SK-N-SH treated with all-trans-retinoic acid at 6 μM for 48 hours (cell line): Measurements from ENCODE around the gene CAMK2A.

Experiments
- ATAC-seq: fragments of 200-7000 bp; cut with Tn5 transposase; 3 replicates; pipeline ENCODE4 v1.9.1; 2020; ENCODE audit warnings: mild to moderate bottlenecking, moderate library complexity
- ARNTL ChIP-seq: fragments of 450-650 bp; formaldehyde crosslinking; IDR thresholded peaks from 2 replicates; pipeline ENCODE4 v1.5.0; 2020; ENCODE audit warnings: low read depth, mild to moderate bottlenecking, moderate library complexity, borderline replicate concordance
- BACH2 ChIP-seq: fragments of 250-450 bp; sonication (Bioruptor Pico); IDR thresholded peaks from 2 replicates; pipeline ENCODE4 v1.9.0; 2021; ENCODE audit warnings: mild to moderate bottlenecking, borderline replicate concordance
- ESRRG ChIP-seq: fragments of 250-450 bp; sonication (Bioruptor Pico); IDR thresholded peaks from 2 replicates; pipeline ENCODE4 v1.6.1; 2021; ENCODE audit warnings: mild to moderate bottlenecking
- GLIS3 ChIP-seq: fragments of 250-450 bp; sonication (Bioruptor Pico); IDR thresholded peaks from 2 replicates; pipeline ENCODE4 v1.5.0; 2020; ENCODE audit warnings: mild to moderate bottlenecking, moderate library complexity
- ISL1 ChIP-seq: fragments of 250-450 bp; sonication (Bioruptor Pico); IDR thresholded peaks from 2 replicates; pipeline ENCODE4 v2.1.2; 2022; ENCODE audit warnings: mild to moderate bottlenecking, moderate library complexity
- OSR1 ChIP-seq: fragments of 250-450 bp; sonication (Bioruptor Pico); IDR thresholded peaks from 2 replicates; pipeline ENCODE4 v1.8.0; 2022; ENCODE audit warnings: moderate library complexity, mild to moderate bottlenecking, inconsistent platforms
- RARB ChIP-seq: fragments of 250-450 bp; sonication (Bioruptor Pico); IDR thresholded peaks from 2 replicates; pipeline ENCODE4 v1.8.0; 2021; ENCODE audit warnings: mild to moderate bottlenecking, moderate library complexity
- SNAI2 ChIP-seq: fragments of 250-450 bp; sonication (Bioruptor Pico); IDR thresholded peaks from 2 replicates; pipeline ENCODE4 v1.5.0; 2020; ENCODE audit warnings: mild to moderate bottlenecking, moderate library complexity
- TCF4 ChIP-seq: fragments of 250-450 bp; sonication (Bioruptor Pico); IDR thresholded peaks from 2 replicates; pipeline ENCODE4 v1.8.0; 2021; ENCODE audit warnings: mild to moderate bottlenecking, moderate library complexity, borderline replicate concordance
- TOX ChIP-seq: fragments of 250-450 bp; sonication (Bioruptor Pico); IDR thresholded peaks from 2 replicates; pipeline ENCODE4 v1.8.0; 2021; ENCODE audit warnings: mild to moderate bottlenecking, moderate library complexity, borderline replicate concordance
- TSHZ2 ChIP-seq: fragments of 250-450 bp; sonication (Bioruptor Pico); IDR thresholded peaks from 2 replicates; pipeline ENCODE4 v1.5.0; 2020; ENCODE audit warnings: mild to moderate bottlenecking, moderate library complexity
- ZC3H10 ChIP-seq: fragments of 250-450 bp; sonication (Bioruptor Pico); IDR thresholded peaks from 2 replicates; pipeline ENCODE4 v1.5.1; 2021; ENCODE audit warnings: mild to moderate bottlenecking, moderate library complexity
- ZFP3 ChIP-seq: fragments of 250-450 bp; sonication (Bioruptor Pico); IDR thresholded peaks from 2 replicates; pipeline ENCODE4 v1.5.0; 2020; ENCODE audit warnings: mild to moderate bottlenecking, moderate library complexity
- ZFP30 ChIP-seq: fragments of 450-650 bp; formaldehyde crosslinking; IDR thresholded peaks from 2 replicates; pipeline ENCODE4 v1.5.0; 2022; ENCODE audit warnings: mild to moderate bottlenecking, moderate library complexity
- ZNF565 ChIP-seq: fragments of 450-650 bp; formaldehyde crosslinking; conservative IDR thresholded peaks from 2 replicates; pipeline ENCODE4 v1.5.0; 2020; ENCODE audit warnings: low read depth, mild to moderate bottlenecking, moderate library complexity
- ZNF70 ChIP-seq: fragments of 450-650 bp; formaldehyde crosslinking; IDR thresholded peaks from 2 replicates; pipeline ENCODE4 v1.5.0; 2020; ENCODE audit warnings: mild to moderate bottlenecking, moderate library complexity
- ZNF8 ChIP-seq: fragments of 450-650 bp; formaldehyde crosslinking; IDR thresholded peaks from 2 replicates; pipeline ENCODE4 v1.5.0; 2020; ENCODE audit warnings: mild to moderate bottlenecking, moderate library complexity
- TF ChIP-seq, protein P1 (sequence below): fragments of 250-450 bp; sonication (Bioruptor Pico); IDR thresholded peaks from 2 replicates; pipeline ENCODE4 v1.8.0; 2021; ENCODE audit warnings: low read depth, mild to moderate bottlenecking, moderate library complexity, borderline replicate concordance
- TF ChIP-seq, protein P2 (sequence below): fragments of 250-450 bp; sonication (Bioruptor Pico); IDR thresholded peaks from 2 replicates; pipeline ENCODE4 v1.5.1; 2021; ENCODE audit warnings: mild to moderate bottlenecking, moderate library complexity

Gene CAMK2A

GRCh38 chr5:150217873-150218692 lies 71.5 kb downstream of the CAMK2A start:
- ATAC-seq = peak; percentile 98
- TF ChIP-seq ESRRG (CRISPR knock-in tag) (no peak), ZFP3 (CRISPR knock-in tag) (no peak), ISL1 (CRISPR knock-in tag) (no peak)

GRCh38 chr5:150217038-150217437 lies 72.5 kb downstream of the CAMK2A start:
- ATAC-seq = no peak
- no peak for TF ChIP-seq TSHZ2 (CRISPR knock-in tag)
- TF ChIP-seq ISL1 (CRISPR knock-in tag) = no peak
- TF ChIP-seq BACH2 (CRISPR knock-in tag) = no peak
- TF ChIP-seq SNAI2 = no peak
- TF ChIP-seq ZC3H10 = no peak
- no peak for TF ChIP-seq GLIS3
- TF ChIP-seq TOX = no peak
- no peak for TF ChIP-seq ZNF70 (CRISPR knock-in tag)
- TF ChIP-seq RARB (CRISPR knock-in tag) = no peak
- no peak for TF ChIP-seq TCF4 (CRISPR knock-in tag)

DNA sequence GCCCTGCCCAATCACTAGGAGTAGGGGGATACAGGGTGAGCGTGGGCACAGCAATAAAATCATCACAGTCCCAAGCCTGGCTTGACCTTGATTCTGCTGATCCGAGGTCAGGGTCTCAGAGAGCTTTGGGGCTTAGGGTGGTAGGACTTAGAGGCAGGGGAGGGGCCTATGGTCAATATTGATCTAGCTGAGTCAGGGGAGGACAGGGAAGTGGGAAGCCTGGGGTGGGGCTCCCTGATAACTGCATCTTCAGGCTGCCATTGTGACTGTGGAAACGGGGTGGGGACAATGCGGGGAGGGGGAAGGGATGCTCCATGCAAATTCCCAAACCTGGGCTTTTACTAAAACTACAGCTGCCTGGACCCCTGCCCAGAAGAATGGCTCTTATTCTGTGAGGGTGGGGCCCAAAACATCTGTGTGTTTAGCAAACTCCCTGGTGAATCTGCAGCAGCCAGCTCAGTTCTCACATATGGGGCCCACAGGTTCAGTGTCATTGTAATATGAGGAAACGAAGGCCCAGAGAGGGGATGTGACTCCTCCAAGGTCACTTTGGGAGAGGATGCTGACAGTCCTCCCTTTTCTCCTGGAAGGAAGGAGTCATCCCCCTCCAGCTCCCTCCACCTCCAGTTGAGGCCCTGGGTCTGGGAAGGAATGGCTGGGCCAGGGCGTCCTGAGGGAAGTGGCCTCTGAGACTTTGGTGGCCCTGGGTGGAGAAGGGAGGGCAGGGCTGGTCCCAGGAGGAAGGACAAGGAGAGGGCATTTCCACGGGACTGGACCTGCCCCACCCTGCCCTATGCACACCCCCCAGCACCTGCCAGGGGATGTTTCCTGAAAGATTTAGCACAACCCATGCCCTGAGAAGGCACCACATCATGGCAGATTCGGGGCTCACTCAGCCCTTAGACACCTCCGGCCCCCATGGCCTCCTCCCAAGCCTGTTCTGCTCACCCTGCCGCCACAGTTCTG lies 73.3 kb downstream of the CAMK2A start:
- ATAC-seq = no peak
- TF ChIP-seq, protein P1, sequence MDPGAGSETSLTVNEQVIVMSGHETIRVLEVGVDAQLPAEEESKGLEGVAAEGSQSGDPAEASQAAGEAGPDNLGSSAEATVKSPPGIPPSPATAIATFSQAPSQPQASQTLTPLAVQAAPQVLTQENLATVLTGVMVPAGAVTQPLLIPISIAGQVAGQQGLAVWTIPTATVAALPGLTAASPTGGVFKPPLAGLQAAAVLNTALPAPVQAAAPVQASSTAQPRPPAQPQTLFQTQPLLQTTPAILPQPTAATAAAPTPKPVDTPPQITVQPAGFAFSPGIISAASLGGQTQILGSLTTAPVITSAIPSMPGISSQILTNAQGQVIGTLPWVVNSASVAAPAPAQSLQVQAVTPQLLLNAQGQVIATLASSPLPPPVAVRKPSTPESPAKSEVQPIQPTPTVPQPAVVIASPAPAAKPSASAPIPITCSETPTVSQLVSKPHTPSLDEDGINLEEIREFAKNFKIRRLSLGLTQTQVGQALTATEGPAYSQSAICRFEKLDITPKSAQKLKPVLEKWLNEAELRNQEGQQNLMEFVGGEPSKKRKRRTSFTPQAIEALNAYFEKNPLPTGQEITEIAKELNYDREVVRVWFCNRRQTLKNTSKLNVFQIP (CRISPR knock-in tag) = no peak
- TF ChIP-seq TSHZ2 (CRISPR knock-in tag) = no peak
- no peak for TF ChIP-seq RARB (CRISPR knock-in tag)
- TF ChIP-seq ZFP30 (CRISPR knock-in tag) = no peak
- TF ChIP-seq, protein P2, sequence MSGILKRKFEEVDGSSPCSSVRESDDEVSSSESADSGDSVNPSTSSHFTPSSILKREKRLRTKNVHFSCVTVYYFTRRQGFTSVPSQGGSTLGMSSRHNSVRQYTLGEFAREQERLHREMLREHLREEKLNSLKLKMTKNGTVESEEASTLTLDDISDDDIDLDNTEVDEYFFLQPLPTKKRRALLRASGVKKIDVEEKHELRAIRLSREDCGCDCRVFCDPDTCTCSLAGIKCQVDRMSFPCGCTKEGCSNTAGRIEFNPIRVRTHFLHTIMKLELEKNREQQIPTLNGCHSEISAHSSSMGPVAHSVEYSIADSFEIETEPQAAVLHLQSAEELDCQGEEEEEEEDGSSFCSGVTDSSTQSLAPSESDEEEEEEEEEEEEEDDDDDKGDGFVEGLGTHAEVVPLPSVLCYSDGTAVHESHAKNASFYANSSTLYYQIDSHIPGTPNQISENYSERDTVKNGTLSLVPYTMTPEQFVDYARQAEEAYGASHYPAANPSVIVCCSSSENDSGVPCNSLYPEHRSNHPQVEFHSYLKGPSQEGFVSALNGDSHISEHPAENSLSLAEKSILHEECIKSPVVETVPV (CRISPR knock-in tag) = no peak
- no peak for TF ChIP-seq ZNF565 (CRISPR knock-in tag)
- no peak for TF ChIP-seq ARNTL (CRISPR knock-in tag)
- no peak for TF ChIP-seq TOX
- no peak for TF ChIP-seq ZC3H10
- TF ChIP-seq SNAI2 = no peak
- no peak for TF ChIP-seq TCF4 (CRISPR knock-in tag)
- no peak for TF ChIP-seq GLIS3
- TF ChIP-seq ZNF8 = no peak
- TF ChIP-seq ESRRG (CRISPR knock-in tag) = no peak
- no peak for TF ChIP-seq OSR1
